HG02981 (cell line): ENCODE results near the gene GOLGA8B.
"Not testable (repeated sequence)": the region's sequence is repeated elsewhere in the genome, so short reads cannot be mapped to it uniquely, and the experiment has no call there.

Experiments
- ATAC-seq: cut with Tn5 transposase; IDR thresholded peaks from one replicate; pipeline ENCODE4 v1.9.1; 2021; ENCODE audit warnings: mild to moderate bottlenecking, moderate library complexity; ENCODE audit not compliant: unreplicated experiment

GOLGA8B gene

GRCh38 chr15:34564711-34565110 lies 18.7 kb downstream of the GOLGA8B start:
- ATAC-seq: not testable (repeated sequence)

GRCh38 chr15:34560814-34561213 lies 22.6 kb downstream of the GOLGA8B start:
- ATAC-seq: not testable (repeated sequence)

GRCh38 chr15:34559764-34560163 lies 23.7 kb downstream of the GOLGA8B start:
- ATAC-seq: not testable (repeated sequence)

GRCh38 chr15:34555162-34555561 lies 28.3 kb downstream of the GOLGA8B start:
- not testable (repeated sequence) for ATAC-seq

GRCh38 chr15:34554716-34555115 lies 28.7 kb downstream of the GOLGA8B start:
- ATAC-seq: not testable (repeated sequence)

GRCh38 chr15:34554126-34554525 lies 29.3 kb downstream of the GOLGA8B start:
- not testable (repeated sequence) for ATAC-seq

GRCh38 chr15:34550129-34550528 lies 33.3 kb downstream of the GOLGA8B start:
- not testable (repeated sequence) for ATAC-seq

GRCh38 chr15:34549381-34549809 lies 34.1 kb downstream of the GOLGA8B start:
- ATAC-seq: not testable (repeated sequence)

- ATAC-seq: not testable (repeated sequence)
Observed at GRCh38 chr15:34543860-34544649, 39.4 kb downstream of the GOLGA8B start.

- not testable (repeated sequence) for ATAC-seq
Observed at GRCh38 chr15:34535857-34536256, 47.6 kb downstream of the GOLGA8B start.
